Liver (tissue), 9 donors: Measurements from ENCODE around the gene C11orf21. TPM values are rescaled to one million over a fixed set of nuclear protein-coding genes. Genes with fewer than 3 reads are reported as not detected.
"Not testable (repeated sequence)": the region's sequence is repeated elsewhere in the genome, so short reads cannot be mapped to it uniquely, and the experiment has no call there.

Experiments used
- DNase-seq: peaks from one replicate; pipeline ENCODE4 v3.0.0-alpha.2; 2017; ENCODE audit warnings: low spot score
- H3K27ac ChIP-seq, 2 donors: one replicate each; pipeline ENCODE4 v1.7.0; 2013; ENCODE audit warnings: inconsistent platforms in 2 of 2, low read length in 2 of 2, control low read depth in 1 of 2, low read depth in 1 of 2, mild to moderate bottlenecking in 1 of 2
- H3K27me3 ChIP-seq, 4 donors: one replicate each; pipeline versions ENCODE4 v1.6.1 to v1.7.0; 2013; ENCODE audit warnings: low read length in 3 of 4, inconsistent platforms in 1 of 4, mild to moderate bottlenecking in 1 of 4, moderate library complexity in 1 of 4; ENCODE audit not compliant: control insufficient read depth in 4 of 4, insufficient read depth in 4 of 4
- H3K36me3 ChIP-seq, 4 donors: one replicate each; pipeline versions ENCODE4 v1.6.1 to v1.7.0; 2013; ENCODE audit warnings: low read length in 3 of 4, mild to moderate bottlenecking in 3 of 4, low read depth in 1 of 4, moderate library complexity in 1 of 4; ENCODE audit not compliant: control insufficient read depth in 4 of 4, insufficient read depth in 3 of 4
- H3K4me1 ChIP-seq, 4 donors: one replicate each; pipeline versions ENCODE4 v1.6.1 to v1.7.0; 2013; ENCODE audit warnings: low read length in 3 of 4, mild to moderate bottlenecking in 3 of 4, moderate library complexity in 1 of 4; ENCODE audit not compliant: control insufficient read depth in 4 of 4, insufficient read depth in 4 of 4
- H3K4me3 ChIP-seq, 3 donors: one replicate each; pipeline versions ENCODE4 v1.6.1 to v1.7.0; 2013; ENCODE audit warnings: low read length in 3 of 3, control low read depth in 1 of 3, low read depth in 1 of 3, mild to moderate bottlenecking in 1 of 3
- H3K9ac ChIP-seq, 2 donors: one replicate each; pipeline ENCODE4 v1.7.0; 2013; ENCODE audit warnings: low read length in 2 of 2, mild to moderate bottlenecking in 2 of 2, moderate library complexity in 2 of 2, control low read depth in 1 of 2, low read depth in 1 of 2
- H3K9me3 ChIP-seq, 4 donors: one replicate each; pipeline versions ENCODE4 v1.6.1 to v1.7.0; 2013; ENCODE audit warnings: low read length in 3 of 4; ENCODE audit not compliant: control insufficient read depth in 4 of 4
- ATF3 ChIP-seq: IDR thresholded peaks from 2 replicates; pipeline ENCODE4 v1.6.1; 2016; ENCODE audit warnings: antibody characterized with exemption
- EGR1 ChIP-seq, 2 donors: IDR thresholded peaks; 2 replicates each; pipeline ENCODE4 v1.6.1; 2016 to 2018; ENCODE audit warnings: antibody characterized with exemption in 2 of 2, low read depth in 2 of 2
- FOXA1 ChIP-seq: IDR thresholded peaks from 2 replicates; pipeline ENCODE4 v1.6.1; 2016; ENCODE audit warnings: antibody characterized with exemption
- FOXA2 ChIP-seq: IDR thresholded peaks from 2 replicates; pipeline ENCODE4 v1.6.1; 2016; ENCODE audit warnings: antibody characterized with exemption
- HNF4A ChIP-seq, 2 donors: conservative IDR thresholded peaks; 2 replicates each; pipeline ENCODE4 v1.6.1; 2016; ENCODE audit warnings: antibody characterized with exemption in 2 of 2, mild to moderate bottlenecking in 2 of 2
- MAX ChIP-seq: IDR thresholded peaks from 2 replicates; pipeline ENCODE4 v1.6.1; 2016; ENCODE audit warnings: antibody characterized with exemption
- RAD21 ChIP-seq, 2 donors: IDR thresholded peaks; 2 replicates each; pipeline ENCODE4 v1.6.1; 2016; ENCODE audit warnings: antibody characterized with exemption in 2 of 2, mild to moderate bottlenecking in 2 of 2
- REST ChIP-seq: IDR thresholded peaks from 2 replicates; pipeline ENCODE4 v1.6.1; 2016; ENCODE audit warnings: antibody characterized with exemption, mild to moderate bottlenecking
- SP1 ChIP-seq: IDR thresholded peaks from 2 replicates; pipeline ENCODE4 v1.6.1; 2018; ENCODE audit warnings: antibody characterized with exemption, mild to moderate bottlenecking
- TAF1 ChIP-seq: conservative IDR thresholded peaks from 2 replicates; pipeline ENCODE4 v1.6.1; 2016; ENCODE audit warnings: antibody characterized with exemption, mild to moderate bottlenecking
- YY1 ChIP-seq: IDR thresholded peaks from 2 replicates; pipeline ENCODE4 v1.6.1; 2016; ENCODE audit warnings: antibody characterized with exemption, mild to moderate bottlenecking
- ZBTB33 ChIP-seq: IDR thresholded peaks from 2 replicates; pipeline ENCODE4 v1.6.1; 2016; ENCODE audit warnings: antibody characterized with exemption
- WGBS: extraction: QIAGEN DNeasy Blood & Tissue Kit; methylation state at CpG from one replicate; pipeline ENCODE4 v1.1.7; 2013; 5-methylcytosine and 5-hydroxymethylcytosine counted together
- polyA plus RNA-seq, 2 donors: library from polyadenylated mRNA; stranded (reverse) in 1 of 2; unstranded in 1 of 2; fragments of 200-250 nt in 1 of 2; fragments of >200 nt in 1 of 2; fragmentation: Nextera tagmentation in 1 of 2; extraction: Ambion mirVana in 1 of 2; gene quantifications; one replicate each; pipeline versions ENCODE4 v1.2.1 to v1.2.3, GENCODE V29; 2013 to 2015
- total RNA-seq, 2 donors: library from RNA; depleted of rRNA; stranded (reverse); fragments of >200 nt; gene quantifications; one replicate each; pipeline ENCODE4 v1.2.3, GENCODE V29; 2014
- TF ChIP-seq, protein P1 (sequence below): fragments of 150-350 bp; IDR thresholded peaks from 2 replicates; pipeline ENCODE4 v1.5.1; 2017; ENCODE audit warnings: improper control_type of control experiment, low read depth, low read length; ENCODE audit not compliant: missing input control
- donor health status: healthy.
- donor health status: healthy.
- donor health status: healthy.
- donor health status: healthy.
- donor health status: healthy.

C11orf21 gene
- total and polyA plus RNA-seq, 4 donors = 0.14 to 16.2 (median 0.44) TPM

DNA sequence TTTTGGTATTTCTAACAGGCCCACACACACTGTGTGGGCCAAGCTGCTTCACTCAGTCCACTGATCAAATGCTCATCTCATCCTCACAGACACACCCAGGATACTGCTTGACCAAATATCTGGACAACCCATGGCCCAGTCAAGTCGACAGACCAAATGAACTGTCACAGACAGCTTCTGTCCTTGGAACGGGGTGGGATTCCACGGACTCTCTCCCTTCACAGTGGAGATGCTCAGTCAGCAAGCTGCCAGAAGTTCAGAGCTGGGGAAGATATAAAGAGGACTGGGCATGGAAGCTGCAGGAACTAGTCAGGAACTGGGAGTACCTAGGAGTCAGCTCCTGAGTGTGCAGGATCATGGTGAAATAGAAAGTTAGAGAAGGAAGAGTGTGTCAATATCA is 40.8 kb upstream of the C11orf21 start:
- Histone ChIP-seq H3K4me1 (peaks cover 0 to 7% (median 6%) of the 10 kb centered on the region in 4 donors), H3K9ac (no peak overlapping the region), H3K27me3 (no peaks in the 10 kb centered on the region), H3K4me3 (no peak overlapping the region), H3K36me3 (no peaks in the 10 kb centered on the region), H3K27ac (no peak overlapping the region), H3K9me3 (no peaks in the 10 kb centered on the region)
- TF ChIP-seq REST = no peak
- no peak for TF ChIP-seq FOXA2
- TF ChIP-seq HNF4A (conservative IDR thresholded peaks at IDR 0.05) = no peak
- no peak for TF ChIP-seq ATF3
- TF ChIP-seq RAD21 (IDR thresholded peaks at IDR 0.05) = no peak
- no peak for TF ChIP-seq TAF1
- TF ChIP-seq FOXA1 = no peak
- TF ChIP-seq, protein P1, sequence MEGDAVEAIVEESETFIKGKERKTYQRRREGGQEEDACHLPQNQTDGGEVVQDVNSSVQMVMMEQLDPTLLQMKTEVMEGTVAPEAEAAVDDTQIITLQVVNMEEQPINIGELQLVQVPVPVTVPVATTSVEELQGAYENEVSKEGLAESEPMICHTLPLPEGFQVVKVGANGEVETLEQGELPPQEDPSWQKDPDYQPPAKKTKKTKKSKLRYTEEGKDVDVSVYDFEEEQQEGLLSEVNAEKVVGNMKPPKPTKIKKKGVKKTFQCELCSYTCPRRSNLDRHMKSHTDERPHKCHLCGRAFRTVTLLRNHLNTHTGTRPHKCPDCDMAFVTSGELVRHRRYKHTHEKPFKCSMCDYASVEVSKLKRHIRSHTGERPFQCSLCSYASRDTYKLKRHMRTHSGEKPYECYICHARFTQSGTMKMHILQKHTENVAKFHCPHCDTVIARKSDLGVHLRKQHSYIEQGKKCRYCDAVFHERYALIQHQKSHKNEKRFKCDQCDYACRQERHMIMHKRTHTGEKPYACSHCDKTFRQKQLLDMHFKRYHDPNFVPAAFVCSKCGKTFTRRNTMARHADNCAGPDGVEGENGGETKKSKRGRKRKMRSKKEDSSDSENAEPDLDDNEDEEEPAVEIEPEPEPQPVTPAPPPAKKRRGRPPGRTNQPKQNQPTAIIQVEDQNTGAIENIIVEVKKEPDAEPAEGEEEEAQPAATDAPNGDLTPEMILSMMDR = no peak
- no peak for TF ChIP-seq MAX
- TF ChIP-seq SP1 = no peak
- no peak for TF ChIP-seq EGR1 (IDR thresholded peaks at IDR 0.05; ENCODE audit: low read depth in 2 of 2)
- TF ChIP-seq YY1 = no peak
- TF ChIP-seq ZBTB33 = no peak
- no peak for DNase-seq
- 88% methylated on average over 3 of the region's 3 CpGs for WGBS

- DNase-seq, H3K9me3 ChIP-seq, H3K9ac ChIP-seq, H3K27ac ChIP-seq, H3K27me3 ChIP-seq, H3K4me3 ChIP-seq, H3K36me3 ChIP-seq, H3K4me1 ChIP-seq: not testable (repeated sequence)
- WGBS = 82% methylated on average over 8 of the region's 8 CpGs
These were observed 37.0 kb upstream of the C11orf21 start for GRCh38 chr11:2338760-2339159.

GRCh38 chr11:2335286-2335685 is 33.6 kb upstream of the C11orf21 start:
- not testable (repeated sequence) for H3K9ac ChIP-seq, H3K27ac ChIP-seq, H3K4me1 ChIP-seq, H3K9me3 ChIP-seq, H3K27me3 ChIP-seq, H3K4me3 ChIP-seq, DNase-seq, H3K36me3 ChIP-seq
- 94% methylated on average over 18 of the region's 18 CpGs for WGBS

DNA sequence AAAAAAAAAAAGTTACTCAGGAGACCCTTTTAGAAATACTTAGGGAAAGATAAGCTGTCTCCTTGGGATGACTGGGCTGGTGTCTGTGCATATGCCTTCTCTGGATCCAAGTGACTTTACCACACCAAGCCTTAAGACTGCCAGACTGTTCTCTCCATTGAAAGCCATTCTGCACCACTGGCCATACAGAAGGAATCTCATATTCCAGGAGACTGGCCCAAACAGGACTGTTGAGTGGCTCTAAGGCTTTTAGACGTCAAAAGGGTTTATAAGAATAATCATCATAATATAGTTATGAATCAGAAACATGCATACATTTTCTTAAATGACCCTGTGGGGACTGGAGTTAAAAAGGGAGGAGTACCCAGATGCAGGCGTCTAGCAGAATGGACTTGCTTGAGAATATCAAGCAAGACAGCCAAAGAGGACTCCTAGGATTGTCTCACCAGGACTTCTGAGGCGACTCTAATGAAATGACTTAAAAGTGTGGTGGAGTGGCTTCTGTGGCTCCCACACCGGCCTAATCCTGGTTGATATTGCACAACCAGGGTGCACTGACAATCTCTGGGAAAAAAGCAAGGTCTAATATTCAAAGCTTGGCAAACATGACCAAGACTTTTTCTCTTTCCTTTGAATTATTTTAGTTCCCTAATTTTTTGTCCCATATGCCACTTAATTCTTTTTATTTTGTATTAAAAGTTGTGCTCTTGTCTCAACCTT is 31.9 kb upstream of the C11orf21 start:
- H3K9ac ChIP-seq, H3K4me1 ChIP-seq, H3K9me3 ChIP-seq, H3K27ac ChIP-seq, H3K4me3 ChIP-seq, H3K36me3 ChIP-seq, DNase-seq, H3K27me3 ChIP-seq: not testable (repeated sequence)
- 31% methylated on average over 2 of the region's 4 CpGs for WGBS
